Effector memory CD4-positive, alpha-beta T cell (primary cell): ENCODE data around the gene MAP3K5.

Experiments used
- DNase-seq, 3 donors: peaks; one replicate each; pipeline ENCODE4 v3.0.0-alpha.2; 2020
- H3K27ac ChIP-seq: 2 replicates; pipeline ENCODE4 v1.7.0; 2013; ENCODE audit warnings: mild to moderate bottlenecking, low read length, moderate library complexity; ENCODE audit not compliant: insufficient read depth, poor library complexity, severe bottlenecking
- H3K27me3 ChIP-seq: replicated peaks from 2 replicates; pipeline ENCODE4 v1.7.0; 2013; ENCODE audit warnings: mild to moderate bottlenecking, low read length; ENCODE audit not compliant: insufficient read depth, control insufficient read depth, poor library complexity, severe bottlenecking
- H3K36me3 ChIP-seq: 2 replicates; pipeline ENCODE4 v1.7.0; 2013; ENCODE audit warnings: mild to moderate bottlenecking, low read length, moderate library complexity; ENCODE audit not compliant: control insufficient read depth, insufficient read depth
- H3K4me1 ChIP-seq: 2 replicates; pipeline ENCODE4 v1.7.0; 2013; ENCODE audit warnings: low read length, mild to moderate bottlenecking; ENCODE audit not compliant: control insufficient read depth, insufficient read depth, poor library complexity, severe bottlenecking
- H3K4me3 ChIP-seq: 2 replicates; pipeline ENCODE4 v1.7.0; 2013; ENCODE audit warnings: low read length, low read depth, mild to moderate bottlenecking; ENCODE audit not compliant: insufficient read depth, poor library complexity, severe bottlenecking
- H3K9me3 ChIP-seq: 2 replicates; pipeline ENCODE4 v1.7.0; 2013; ENCODE audit warnings: mild to moderate bottlenecking, low read length, moderate library complexity; ENCODE audit not compliant: control insufficient read depth

MAP3K5 gene

DNA sequence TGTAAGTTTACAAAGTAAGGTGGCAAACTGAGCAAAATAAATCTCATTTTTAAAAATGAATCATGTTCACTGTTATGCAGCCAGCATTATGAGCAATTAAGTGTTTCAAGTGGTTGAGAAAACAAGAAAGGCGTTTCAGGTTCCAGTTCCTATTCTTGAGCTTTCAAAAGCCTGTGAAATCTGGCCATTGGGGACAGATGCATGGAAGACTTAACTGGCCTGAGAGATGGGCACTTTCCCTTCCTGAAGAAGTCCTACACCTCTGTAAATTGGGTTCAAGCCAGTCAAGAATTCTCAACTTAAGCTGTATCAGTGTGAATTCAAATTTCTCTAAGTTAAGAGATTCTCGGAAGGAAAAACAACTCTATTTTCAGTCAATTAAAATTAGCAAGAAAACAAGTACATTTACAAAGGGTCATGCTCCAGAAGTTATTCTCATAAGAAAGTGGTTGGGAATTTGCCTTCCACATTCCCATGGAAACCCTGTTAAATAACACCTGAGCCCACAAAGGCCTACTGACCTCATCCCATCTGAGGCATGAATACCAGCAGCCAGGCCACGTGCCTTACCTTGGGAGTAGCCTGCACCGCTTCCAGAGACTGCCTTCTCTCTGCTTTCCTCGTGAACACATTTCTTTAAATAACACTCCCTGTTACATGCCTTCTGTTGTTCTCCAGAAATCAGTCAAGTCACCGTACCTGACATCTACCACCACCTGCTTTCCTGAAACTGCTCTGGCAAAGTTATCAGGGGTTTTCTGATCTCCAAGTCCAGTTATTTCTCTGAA, 19.4 kb downstream of the MAP3K5 start:
- Histone ChIP-seq H3K27ac (no peak overlapping the region), H3K27me3 (no peaks in the 10 kb centered on the region), H3K36me3 (no peaks in the 10 kb centered on the region), H3K4me3 (no peak overlapping the region), H3K9me3 (no peaks in the 10 kb centered on the region), H3K4me1 (peaks cover 19% of the 10 kb centered on the region)
- no peak for DNase-seq

DNA sequence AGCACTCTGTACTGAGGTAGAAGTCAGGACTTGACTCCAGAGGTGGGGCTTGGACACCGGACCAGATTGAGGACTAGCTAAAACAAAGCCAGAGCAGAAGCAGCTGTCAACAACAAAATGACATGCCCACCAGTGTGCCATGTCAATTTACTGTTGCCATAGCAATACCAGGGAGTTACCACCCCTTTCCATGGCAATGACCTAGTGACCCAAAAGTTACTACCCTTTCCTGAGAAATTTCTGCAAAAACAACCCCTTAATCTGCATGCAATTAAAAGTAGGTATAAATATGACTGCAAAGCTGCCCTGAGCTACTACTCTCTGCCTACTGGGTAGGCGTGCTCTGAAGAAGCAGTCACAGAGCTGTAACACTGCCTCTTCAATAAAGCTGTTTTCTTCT, 21.0 kb downstream of the MAP3K5 start:
- H3K36me3 ChIP-seq, result no peaks in the 10 kb centered on the region
- no peak overlapping the region for H3K27ac ChIP-seq
- H3K27me3 ChIP-seq, result no peaks in the 10 kb centered on the region
- no peak for DNase-seq
- no peak overlapping the region for H3K4me3 ChIP-seq
- peaks cover 34% of the 10 kb centered on the region for H3K4me1 ChIP-seq
- H3K9me3 ChIP-seq, result no peaks in the 10 kb centered on the region

DNA sequence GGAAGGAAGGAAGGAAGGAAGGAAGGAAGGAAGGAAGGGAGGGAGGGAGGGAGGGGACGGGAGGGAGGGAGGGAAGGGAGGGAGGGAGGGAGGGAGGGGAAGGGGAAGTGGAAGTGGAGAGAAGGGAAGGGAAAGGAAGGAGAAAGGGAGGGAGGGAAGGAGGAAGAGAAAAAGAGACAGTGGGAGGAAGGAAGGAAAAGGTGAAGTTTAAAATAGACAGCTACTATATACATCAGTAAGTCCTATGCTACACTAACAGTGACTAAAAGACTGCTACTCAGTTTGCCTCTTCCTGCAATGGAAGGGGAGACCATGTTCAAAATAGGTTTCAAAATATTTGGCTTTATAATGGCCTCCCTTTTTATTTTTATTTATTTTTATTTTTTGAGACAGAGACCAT, 22.5 kb downstream of the MAP3K5 start:
- peaks cover 35% of the 10 kb centered on the region for H3K4me1 ChIP-seq
- H3K27me3 ChIP-seq, result no peaks in the 10 kb centered on the region
- no peak overlapping the region for H3K27ac ChIP-seq
- H3K9me3 ChIP-seq, result no peaks in the 10 kb centered on the region
- DNase-seq, result no peak
- no peaks in the 10 kb centered on the region for H3K36me3 ChIP-seq
- H3K4me3 ChIP-seq, result no peak overlapping the region

DNA sequence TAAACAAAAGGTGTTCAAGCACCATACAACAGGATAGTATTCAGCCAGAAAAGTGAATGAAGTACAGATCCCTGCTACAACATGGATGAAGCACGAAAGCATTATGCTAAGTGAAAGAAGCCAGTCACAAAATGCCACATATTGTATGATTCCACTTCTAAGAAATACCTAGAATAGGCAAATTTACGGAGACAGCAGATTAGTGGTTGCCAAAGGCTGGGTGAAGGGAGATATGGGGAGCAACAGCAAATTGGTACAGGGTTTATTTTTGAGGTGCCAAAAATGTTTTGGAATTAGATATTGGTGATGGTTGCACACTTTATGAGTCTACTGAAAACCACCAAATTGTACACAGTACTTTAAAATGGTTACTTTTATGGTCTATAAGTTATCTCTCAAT, 23.2 kb downstream of the MAP3K5 start:
- H3K36me3 ChIP-seq, result no peaks in the 10 kb centered on the region
- no peak overlapping the region for H3K27ac ChIP-seq
- no peaks in the 10 kb centered on the region for H3K27me3 ChIP-seq
- H3K9me3 ChIP-seq, result no peaks in the 10 kb centered on the region
- H3K4me3 ChIP-seq, result no peak overlapping the region
- no peak for DNase-seq
- peaks cover 41% of the 10 kb centered on the region for H3K4me1 ChIP-seq

DNA sequence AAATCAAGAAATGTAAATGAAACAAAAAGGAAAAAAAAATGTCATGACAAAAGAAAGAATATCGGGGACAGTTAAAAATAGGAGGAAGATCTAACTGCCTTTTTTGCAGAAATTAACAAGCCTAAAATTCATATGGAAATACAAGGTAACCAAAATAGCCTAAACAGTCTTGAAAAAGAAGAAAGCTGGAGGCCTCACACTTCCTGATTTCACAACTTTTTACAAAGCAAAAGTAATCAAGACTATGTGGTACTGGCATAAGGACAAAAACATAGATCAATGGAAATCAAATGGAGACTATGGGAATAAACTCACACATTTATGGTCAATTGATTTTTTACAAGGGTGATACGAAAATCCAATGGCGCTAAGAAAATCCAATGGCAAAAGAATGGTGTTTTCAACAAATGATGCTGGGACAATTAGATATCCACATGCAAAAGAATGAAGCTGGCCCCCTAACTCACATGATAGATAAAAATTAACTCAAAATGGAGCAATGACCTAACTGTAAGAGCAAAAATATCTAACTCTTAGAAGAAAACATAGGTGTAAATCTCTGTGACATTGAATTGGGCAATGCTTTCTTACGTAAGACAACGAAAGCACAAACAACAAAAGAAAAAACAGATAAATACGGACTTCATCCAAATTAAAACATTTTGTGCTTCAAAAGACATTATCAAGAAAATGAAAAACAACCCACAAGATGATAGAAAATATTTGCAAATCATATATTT, 24.5 kb downstream of the MAP3K5 start:
- Histone ChIP-seq H3K27ac (peak overlapping the region; percentile 10), H3K4me1 (peaks cover 53% of the 10 kb centered on the region), H3K9me3 (no peaks in the 10 kb centered on the region), H3K36me3 (no peaks in the 10 kb centered on the region), H3K4me3 (no peak overlapping the region), H3K27me3 (no peaks in the 10 kb centered on the region)
- DNase-seq, result no peak

DNA sequence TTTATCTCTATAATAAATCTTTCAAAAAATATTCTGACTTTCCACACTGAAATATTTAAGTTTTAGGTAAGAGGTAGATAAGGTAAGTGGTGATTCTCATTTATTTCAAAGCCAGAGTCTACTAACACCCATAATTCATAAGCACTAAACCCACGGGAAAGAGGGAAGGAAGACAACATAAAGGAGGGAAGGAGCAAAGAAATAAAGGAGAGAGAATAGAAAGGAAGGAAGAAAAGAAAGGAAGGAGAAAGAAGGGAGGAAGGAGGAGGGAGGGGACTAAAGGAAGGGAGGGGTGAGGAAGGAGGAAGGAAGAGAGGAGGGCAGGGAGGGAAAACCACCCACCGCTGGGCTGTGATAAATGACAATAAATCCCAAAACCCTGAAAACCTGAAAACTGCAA, 25.2 kb downstream of the MAP3K5 start:
- Histone ChIP-seq H3K4me3 (no peak overlapping the region), H3K4me1 (peaks cover 55% of the 10 kb centered on the region), H3K9me3 (no peaks in the 10 kb centered on the region), H3K27ac (peak overlapping the region; percentile 10), H3K27me3 (no peaks in the 10 kb centered on the region), H3K36me3 (no peaks in the 10 kb centered on the region)
- DNase-seq, result no peak

DNA sequence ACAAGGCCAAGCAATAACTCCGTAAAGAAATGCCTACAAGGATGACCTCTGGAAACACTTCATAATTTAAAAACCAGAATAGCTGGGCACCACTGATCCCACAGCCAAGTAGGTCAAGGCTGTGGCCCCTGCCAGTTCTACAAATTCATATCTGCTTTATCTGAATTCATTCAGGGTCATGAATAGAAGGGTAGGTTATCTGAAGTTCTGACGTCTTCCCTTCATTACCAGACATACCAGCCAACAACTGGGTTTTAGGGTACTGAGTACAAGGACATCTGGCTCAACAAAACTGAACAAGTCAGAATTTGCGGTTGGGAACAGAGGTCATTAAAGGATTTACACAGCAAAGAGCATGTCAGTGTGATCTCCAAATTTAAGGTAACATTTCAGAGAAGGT, 26.0 kb downstream of the MAP3K5 start:
- Histone ChIP-seq H3K36me3 (no peaks in the 10 kb centered on the region), H3K27ac (no peak overlapping the region), H3K4me3 (no peak overlapping the region), H3K4me1 (peaks cover 58% of the 10 kb centered on the region), H3K9me3 (no peaks in the 10 kb centered on the region), H3K27me3 (no peaks in the 10 kb centered on the region)
- DNase-seq, result no peak

DNA sequence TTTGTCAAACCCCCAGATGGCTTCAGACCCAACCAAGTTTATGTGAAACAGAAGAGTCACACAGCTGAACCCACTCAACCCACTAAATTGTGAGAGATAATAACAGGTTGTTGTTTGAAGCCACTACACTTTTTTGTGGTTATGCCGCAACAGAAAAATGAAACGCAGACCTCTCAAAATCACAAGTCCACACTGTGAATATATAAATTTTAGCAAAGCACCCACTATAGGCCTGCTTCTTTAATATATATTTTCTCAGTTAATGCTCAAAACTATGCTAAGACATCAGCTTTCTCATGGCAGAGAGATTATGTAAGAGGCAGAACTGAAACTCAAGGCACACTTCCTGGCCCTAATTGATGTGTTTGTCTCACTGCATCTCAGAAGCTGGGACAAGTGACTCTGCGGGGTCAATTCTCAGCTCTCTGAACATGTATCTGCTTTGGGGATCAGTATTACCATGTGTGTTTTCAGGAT, 27.7 kb downstream of the MAP3K5 start:
- Histone ChIP-seq H3K36me3 (no peaks in the 10 kb centered on the region), H3K4me3 (peak overlapping the region; percentile 15), H3K9me3 (no peaks in the 10 kb centered on the region), H3K27ac (peak overlapping the region; percentile 70), H3K27me3 (no peaks in the 10 kb centered on the region), H3K4me1 (peaks cover 63% of the 10 kb centered on the region)
- no peak for DNase-seq

DNA sequence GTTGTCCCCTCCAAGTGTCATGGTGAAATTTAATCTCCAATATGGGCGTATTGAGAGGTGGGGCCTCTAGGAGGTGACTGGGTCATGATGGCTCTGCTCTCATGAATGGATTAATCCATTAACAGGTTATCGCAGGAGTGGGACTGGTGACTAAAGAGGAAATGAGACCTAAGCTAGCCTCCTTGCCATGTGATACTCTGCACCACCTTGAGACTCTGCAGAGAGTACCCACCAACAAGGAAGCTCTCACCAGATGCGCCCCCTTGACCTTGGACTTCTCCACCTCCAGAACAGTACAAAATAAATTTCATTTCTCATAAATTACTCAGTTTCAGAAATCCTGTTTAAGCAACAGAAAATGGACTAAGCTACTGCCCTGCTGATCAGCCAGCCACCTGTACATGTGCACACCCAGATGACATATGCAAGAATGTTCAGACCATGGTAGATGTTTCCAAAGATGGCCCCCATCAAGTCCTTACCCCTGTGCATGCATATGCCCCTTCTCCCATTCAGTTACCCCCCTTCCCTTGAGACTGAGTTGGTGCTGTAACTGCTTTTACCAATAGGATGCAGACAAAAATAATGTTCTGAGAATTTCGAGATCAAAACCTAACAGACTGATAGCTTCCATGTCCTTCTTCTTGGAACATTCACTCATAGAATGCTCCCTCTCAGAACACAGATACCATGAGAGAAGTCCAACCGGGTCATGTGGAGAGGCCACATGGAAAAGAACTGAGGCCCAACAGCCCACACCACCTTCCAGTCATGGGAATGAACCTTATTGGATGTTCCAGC, 28.4 kb downstream of the MAP3K5 start:
- peak overlapping the region; percentile 15 for H3K4me3 ChIP-seq

More for the DNA sequence above, 28.4 kb downstream of the MAP3K5 start:
- H3K4me1 ChIP-seq, result peaks cover 63% of the 10 kb centered on the region
- peak overlapping the region; percentile 70 for H3K27ac ChIP-seq
- H3K9me3 ChIP-seq, result no peaks in the 10 kb centered on the region
- no peaks in the 10 kb centered on the region for H3K36me3 ChIP-seq
- no peak for DNase-seq
- no peaks in the 10 kb centered on the region for H3K27me3 ChIP-seq
